HCEC 1CT (cell line): Measurements from ENCODE around the gene RSF1.

Source experiments
- DNase-seq: peaks from one replicate; pipeline ENCODE4 v3.0.0-alpha.2; 2017

Gene RSF1

DNA sequence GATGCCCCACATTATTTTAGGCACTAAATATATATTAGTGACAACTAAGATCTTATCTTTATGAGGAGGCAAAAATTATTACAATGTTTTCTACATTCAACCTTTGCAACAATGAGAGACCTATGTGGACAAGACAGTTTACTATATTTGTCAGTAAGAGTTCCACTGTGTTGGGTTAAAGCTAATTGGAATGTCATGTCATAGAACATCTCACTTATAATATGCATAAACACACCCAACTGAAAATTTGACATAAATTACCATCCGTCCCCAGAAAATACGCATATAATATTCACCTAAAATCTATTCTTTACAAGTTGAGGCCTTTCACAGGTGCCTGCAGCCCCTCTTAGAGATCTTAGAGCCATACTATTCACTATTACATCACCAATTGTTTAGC lies 84.0 kb downstream of the RSF1 start:
- no peak for DNase-seq

DNA sequence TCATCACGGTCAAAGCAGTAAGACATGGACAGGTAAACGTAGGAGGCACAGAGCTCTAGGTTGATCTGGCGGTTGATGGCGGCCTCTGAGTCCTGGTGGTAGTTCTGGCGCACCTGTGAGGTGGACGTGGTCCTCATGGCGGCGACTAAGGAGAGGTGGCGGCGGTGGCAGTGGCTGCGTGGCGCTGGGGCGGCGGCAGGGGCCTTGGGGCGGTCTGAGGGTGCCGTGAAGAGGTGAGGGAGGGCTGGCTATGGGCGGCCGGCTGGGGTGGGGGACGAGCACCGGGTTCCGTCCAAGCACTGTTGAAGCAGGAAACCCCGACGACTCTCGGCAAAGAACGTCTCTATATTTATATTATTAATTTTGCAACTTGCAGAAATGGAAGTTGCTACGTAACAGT lies 85.6 kb downstream of the RSF1 start:
- no peak for DNase-seq

DNA sequence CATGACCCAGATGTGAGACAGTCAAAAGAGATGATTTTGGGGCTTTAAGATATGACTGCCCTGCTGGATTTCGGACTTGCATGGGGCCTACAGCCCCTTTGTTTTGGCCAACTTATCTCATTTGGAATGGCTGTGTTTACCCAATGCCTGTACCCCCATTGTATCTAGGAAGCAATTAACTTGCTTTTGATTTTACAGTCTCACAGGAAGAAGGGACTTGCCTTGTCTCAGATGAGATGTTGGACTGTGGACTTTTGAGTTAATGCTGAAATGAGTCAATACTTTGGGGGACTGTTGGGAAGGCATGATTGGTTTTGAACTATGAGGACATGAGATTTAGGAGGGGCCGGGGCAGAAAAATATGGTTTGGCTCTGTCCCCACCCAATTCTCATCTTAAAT lies 88.4 kb downstream of the RSF1 start:
- no peak for DNase-seq

DNA sequence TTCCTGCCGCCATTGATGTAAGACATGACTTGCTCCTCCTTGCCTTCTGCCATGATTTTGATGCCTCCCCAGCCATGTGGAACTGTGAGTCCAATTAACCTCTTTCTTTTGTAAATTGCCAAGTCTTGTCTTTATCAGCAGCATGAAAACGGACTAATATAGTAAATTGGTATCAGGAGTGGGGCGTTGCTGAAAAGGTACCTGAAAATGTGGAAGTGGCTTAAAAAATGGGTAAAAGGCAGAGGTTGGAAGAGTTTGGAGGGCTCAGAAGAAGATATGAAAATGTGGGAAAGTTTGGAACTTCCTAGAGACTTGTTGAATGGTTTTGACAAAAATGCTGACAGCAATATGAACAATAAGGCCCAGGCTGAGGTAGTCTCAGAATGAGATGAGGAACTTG lies 89.7 kb downstream of the RSF1 start:
- no peak for DNase-seq

DNA sequence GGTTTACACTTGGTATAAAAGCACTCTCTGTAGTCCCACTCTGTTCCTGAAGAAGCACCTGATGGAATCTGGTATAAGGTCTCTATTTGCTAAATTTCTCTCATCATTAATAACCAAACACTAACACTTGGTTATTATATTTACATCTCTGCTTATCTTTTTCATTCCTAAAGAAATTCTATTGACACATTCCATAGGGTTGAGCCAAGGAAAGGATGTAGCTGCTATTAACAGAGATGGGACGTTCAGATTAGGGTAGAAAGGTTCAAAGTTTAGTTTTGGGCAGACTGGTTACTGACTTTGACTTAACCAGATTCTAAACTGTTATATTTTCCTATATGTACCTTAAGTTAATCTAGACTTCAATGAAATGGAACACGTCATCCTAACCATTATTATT lies 91.5 kb downstream of the RSF1 start:
- DNase-seq = no peak

DNA sequence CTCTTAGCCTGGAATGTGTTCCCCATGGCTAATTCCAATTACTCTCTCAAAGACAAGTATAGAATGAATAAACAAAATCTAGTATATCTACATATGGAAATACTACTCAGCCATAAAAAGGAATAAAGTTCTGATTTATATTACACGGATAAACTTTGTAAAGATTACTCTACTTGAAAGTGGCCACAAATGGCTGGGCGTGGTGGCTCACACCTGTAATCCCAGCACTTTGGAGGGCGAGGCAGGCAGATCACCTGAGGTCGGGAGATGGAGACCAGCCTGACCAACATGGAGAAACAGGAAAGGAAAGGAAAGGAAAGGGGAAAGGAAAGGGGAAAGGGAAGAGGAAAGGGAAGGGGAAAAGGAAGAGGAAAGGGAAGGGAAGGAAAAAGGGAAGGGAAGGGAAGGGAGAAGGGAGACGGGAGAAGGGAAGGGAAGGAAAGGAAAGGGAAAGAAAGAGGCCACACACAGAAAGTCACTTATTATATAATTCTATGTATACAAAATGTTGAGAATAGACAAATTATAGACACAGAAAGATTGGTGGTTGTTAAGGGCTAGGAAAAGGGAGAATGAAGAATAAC lies 92.2 kb downstream of the RSF1 start:
- DNase-seq = no peak

DNA sequence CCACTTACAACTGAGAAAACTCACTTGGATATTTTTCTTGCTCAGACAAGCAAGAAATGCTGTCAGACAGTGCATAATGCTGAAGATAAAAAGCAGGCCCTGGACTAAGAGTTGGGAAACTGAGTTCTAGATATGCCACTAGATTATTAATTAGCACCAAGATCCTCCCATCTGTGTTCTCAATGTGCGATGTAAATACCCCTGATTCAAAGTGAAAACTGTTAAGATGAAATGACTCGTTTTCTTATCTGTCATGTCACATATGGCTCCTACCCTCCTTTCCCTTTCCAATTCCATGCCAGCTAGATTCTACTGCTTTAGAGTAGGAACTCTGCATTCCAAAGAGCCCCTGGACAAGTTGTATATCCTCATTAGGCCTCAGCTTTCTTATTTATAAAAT lies 94.0 kb downstream of the RSF1 start:
- DNase-seq = no peak

DNA sequence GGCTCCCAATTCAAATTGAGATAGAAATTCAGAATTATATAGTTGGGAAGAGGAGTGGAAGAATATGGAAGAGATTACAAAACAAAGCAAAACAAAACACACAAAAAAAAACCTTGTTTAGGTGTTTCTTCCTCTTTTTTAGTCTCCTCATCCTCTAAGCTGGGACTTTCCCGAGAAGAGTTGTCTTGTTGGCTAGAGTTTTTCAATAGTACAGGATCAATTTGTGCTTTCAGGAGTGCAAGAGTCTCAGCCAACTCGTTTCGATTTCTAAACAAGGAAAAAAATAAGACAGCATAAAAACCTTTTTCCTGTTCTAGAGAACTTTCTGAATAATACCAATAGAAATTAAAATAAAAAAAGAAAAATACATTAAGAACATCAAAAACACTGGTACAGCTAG lies 95.1 kb downstream of the RSF1 start:
- no peak for DNase-seq

DNA sequence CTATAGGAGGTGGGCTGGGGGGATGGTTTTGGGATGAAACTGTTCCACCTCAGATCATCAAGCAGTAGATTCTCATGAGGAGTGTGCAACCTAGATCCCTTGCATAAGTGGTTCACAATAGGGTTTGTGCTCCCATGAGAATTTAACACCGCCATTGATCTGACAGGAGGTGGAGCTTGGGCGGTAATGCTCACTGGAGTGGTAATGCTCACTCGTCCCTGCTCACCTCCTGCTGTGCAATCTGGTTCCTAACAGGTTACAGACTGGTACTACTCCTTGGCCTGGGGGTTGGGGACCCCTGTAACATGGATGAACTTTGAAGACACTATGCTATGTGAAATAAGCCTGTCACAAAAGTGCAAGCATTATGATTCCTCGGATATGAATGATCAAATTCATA lies 95.9 kb downstream of the RSF1 start:
- no peak for DNase-seq

DNA sequence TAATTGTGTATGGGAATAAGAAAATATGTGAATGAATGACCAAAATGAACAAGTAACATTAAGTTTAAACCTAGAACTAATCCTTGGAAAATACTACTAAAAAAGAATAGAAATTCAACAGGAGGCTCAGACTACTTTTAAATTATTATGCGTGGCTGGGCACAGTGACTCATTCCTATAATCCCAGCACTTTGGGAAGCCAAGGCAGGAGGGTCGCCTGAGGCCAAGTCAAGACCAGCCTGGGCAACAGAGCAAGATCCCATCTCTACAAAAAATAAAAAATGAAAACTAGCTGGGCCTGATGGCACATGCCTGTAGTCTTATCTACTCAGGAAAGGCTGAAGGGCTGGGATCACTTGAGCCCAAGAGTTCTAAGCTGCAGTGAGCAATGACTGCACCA lies 97.5 kb downstream of the RSF1 start:
- no peak for DNase-seq

DNA sequence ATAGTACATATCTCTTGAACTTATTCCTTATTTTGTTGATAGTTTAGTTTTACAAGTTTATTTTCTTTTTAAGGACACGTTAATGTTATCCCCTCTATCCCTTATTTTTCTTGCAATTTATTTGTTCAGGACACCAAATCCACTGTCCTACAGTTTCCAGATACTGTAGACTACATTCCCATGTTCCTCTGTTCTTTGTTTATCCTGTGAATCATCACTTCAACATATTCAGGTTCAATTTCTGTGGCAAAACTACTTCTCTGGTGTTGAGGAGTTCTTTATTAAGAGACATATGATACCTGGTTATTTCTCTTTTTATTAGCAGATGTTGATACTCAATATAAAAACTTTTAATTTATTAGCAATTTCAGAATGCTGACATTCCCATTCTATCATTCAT lies 110.2 kb downstream of the RSF1 start:
- peak; percentile 23 for DNase-seq

DNA sequence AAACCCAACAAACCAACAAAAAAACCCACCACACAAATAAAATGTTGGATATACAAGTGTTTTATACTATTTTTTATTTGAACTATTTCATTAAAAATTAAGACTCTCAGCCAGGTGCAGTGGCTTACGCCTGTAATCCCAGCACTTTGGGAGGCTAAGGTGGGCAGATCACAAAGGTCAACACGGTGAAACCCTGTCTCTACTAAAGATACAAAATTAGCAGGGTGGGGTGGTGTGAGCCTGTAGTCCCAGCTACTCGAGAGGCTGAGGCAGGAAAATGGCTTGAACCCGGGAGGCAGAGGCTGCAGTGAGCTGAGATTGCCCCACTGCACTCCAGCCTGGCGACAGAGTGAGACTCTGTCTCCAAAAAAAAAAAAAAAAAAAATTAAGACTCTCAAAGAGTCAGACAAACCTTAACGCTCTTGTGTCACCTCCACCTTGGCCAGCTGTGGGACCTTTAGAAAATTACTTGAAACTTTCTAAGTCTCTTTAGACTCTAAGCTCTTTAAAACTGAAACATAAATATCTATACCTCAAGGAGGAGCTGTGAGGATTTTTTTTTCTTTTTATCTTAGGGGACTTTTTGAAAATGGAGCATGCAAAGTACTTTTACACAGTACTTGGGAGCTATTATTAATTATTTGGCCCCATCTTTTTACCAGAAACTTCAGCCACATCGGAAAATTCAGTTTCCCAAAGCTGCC lies 114.5 kb downstream of the RSF1 start:
- no peak for DNase-seq

DNA sequence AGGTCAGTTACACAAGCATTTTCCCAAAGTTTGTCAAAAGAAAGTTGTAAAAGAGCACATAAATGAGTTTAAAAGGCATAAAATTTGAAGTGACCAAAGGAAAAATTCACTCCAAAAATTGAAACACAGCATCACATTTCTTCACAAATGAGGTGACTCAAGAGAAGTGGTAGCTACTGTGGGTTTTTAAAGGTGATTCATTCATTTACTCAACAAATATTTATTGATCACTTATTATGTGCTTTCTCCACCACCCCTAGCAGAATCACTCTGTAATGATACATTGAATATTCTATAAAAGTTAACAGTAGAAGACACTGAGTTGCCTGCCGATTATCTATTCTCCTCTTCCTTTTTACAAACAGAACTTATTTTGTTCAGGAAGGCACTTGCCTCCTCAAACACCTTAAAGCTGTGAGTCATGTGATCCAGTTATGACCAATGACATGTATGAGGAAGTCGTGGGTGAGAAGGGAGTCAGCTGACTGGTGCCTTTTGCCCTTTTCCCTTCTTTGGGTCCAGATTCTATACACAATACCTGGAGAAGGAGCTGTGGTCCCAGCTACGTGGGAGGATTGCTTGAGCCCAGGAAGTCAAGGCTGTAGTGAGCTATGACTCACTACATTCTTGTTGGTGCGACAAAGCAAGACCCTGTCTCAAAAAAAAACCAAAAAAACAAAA lies 115.2 kb downstream of the RSF1 start:
- peak; percentile 50 for DNase-seq

DNA sequence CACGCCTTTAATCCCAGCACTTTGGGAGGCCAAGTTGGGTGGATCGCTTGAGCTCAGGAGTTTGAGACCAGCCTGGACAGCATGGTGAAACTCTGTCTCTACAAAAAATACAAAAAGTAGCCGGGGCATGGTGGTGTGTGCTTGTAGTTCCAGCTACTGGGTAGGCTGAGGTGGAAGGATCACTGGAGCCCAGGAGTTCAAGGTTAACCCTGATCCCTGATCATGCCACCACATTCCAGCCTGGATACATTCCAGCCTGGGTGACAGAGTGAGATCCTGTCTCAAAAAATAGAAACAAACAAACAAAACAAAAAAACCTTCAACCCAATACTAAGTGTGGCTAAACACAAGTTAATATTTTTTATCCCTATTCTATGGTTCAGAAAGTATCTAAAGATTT lies 116.5 kb downstream of the RSF1 start:
- no peak for DNase-seq

DNA sequence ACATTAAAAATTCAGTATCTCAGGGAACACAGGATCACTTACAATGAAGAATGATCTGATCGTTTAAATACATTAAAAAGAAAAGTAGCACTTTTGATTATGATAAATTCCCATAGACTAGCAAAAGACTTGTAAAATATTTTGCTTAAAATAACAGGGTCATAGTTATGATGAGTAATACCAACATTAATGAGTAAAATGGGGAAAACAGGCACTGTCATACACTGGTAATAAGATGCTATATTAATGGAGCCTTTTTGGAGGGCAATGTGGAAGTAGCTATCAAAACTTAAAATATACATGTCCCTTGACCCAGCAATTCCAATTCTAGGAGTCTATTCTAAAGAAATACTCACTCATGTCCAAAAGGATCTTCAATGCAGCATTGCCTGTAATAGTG lies 121.1 kb downstream of the RSF1 start:
- peak; percentile 7 for DNase-seq

DNA sequence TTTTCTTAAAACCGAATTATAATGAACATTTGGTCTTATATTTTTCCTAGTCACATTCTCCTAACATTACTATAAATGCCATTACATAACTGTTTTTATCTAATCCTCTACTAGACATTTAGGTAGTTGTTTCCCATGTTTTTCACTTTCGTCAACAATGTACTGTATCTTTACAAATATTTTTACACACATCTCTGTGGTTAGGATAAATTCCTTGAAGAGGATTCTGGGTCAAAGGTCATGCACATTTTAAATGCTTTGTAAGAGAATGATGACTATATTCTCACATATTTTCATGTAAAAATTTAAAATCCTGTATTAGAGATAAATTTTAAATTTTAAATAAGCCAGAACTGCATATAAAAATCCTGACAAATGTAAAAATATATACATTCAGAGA lies 121.6 kb downstream of the RSF1 start:
- no peak for DNase-seq

DNA sequence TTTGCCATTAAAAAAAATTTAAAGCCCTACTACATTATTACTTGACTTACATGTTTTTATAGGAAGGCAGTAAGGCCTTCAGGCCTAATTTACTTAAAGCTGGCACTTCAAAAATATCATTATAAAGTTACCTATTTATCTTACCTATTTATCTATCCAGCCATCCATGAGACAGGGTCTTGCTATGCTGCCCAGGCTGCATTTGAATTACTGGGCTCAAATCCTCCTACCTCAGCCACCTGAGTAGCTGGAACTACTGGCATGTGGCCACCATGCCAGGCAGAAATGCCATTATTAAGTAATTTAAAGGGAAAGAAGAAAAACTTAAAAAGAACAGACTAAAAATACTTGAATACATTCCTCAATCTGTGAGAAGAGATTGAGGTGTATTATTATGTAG lies 122.7 kb downstream of the RSF1 start:
- DNase-seq = no peak

DNA sequence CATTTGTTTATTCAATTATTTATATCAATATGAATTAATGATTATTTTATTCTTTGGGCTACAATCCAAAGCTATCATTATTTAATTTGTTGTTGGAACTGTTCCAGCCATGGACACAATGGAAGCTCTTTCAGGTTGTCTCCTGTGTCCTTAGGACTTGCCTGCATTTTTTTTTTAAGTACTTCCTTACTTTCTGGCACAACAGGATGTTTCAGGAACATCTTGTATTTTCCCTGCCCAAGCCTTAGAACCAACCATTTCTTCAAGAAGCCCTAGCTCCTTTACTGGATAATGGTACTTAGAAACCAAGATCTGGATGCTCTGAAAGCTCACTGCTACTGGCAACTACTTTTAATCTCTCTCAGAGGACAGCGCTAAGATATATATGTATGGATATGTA lies 125.1 kb downstream of the RSF1 start:
- no peak for DNase-seq

DNA sequence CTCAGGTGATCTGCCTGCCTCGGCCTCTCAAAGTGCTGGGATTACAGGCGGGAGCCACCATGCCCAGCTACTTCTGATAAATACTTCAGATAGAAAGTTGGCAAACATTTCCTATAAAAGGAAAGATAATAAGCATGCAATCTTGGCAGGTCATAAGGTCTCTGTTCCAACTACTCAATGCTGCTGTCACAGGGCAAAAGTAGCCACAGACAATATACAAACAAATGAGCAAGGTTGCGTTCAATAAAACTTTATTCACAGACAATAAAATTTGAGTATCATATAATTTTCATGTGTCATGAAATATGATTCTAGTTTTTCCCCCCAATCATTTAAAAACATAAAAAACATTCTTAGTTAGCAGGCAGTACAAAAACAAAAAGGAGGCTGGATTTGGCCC lies 129.9 kb downstream of the RSF1 start:
- DNase-seq = no peak

DNA sequence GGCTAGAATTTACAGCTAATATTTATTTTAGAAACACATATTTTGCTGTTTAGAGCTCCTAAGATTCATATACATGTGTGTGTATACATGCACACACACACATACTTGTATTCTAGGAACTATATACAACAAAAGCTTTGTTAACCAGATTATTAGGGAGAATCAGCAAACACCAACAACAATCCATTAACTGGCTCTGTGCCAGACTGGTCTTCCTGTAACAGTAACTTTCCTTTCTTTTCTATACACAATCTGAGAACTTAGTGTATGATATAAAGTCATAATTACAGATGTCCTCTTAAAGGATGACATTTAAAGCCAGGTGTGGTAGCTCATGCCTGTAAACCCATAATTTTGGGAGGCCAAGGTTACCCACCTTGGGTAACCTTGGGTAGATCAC lies 133.4 kb downstream of the RSF1 start:
- DNase-seq = no peak

DNA sequence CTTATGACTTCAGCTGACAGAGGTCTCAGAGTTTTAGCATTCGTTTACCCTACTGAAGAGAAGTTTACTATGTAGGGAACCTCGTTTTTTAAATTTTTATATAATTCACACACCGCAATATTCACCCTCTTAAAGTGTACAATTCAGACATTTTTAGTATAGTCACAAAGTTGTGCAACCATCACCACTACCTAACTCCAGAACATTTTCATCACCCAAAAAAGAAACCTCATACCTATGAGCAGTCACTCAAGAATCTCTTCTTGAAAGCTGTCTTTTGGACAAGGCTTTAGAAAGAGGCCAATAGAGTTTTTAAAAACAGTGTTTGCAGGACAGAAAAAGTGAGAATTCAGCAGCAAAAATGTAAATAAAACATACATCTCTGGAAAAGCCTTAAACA lies 143.4 kb downstream of the RSF1 start:
- peak; percentile 38 for DNase-seq

DNA sequence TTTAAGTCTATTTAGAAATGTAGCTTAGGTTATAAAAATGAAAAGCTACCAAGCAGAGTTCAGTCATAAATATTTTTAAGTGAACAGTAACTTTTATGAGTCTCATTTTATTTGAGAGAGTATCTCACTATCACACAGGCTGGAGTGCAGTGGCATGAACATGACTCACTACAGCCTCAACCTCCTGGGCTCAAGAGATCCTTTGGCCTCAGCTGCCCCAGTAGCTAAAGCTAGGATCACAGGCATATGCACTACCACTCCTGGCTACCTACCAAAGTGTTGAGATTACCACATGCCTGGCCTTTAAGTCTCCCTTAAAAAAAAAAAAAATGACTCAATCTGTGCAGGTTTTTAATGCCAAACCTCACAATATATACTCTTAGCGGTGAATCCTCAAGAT lies 148.3 kb downstream of the RSF1 start:
- peak; percentile 97 for DNase-seq

DNA sequence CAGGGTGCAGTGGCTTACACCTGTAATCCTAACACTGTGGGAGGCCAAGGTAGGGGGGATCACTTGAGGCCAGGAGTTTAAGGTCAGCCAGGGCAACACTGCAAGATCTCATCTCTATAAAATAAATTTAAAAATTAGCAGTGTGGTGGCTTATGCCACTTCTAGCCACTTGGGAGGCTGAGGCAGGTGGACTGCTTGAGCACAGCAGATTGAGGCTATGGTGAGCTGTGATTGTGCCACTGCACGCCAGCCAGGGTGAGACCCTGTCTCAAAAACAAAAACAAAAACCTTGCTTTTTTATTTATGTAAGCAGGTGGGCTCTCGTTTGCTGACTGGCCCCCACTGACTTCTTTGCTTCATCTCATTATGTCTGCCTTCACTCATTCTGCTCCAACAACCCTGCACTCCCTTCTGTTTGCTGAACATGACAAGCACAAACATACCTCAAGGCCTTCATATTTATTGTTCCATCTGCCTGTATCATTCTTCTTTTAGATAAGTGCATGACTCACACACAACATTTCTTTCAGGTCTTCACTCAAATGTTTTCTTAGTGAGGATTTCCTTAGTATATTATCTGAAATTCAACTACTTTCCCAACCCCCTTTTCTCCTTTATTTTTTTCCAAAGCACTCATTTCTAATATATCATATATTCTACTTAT lies 150.5 kb downstream of the RSF1 start:
- DNase-seq = no peak

DNA sequence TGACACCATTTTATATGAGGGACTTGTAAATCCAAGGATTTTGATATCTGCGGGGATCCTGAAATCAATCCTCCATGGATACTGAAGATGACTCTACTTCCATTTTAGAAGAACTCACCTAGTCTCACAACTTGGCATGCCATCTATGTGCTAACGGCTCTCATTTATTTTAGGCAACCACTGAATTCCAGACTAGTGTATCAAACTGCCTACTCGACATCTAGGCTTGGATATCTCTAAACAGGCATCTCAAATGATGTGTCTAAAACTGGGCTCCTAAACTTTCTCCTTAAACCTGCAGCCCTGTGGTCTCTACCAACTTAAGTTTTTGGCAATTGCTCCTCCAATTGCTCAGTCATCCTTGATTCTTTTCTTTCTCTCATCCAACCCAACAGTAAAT lies 151.8 kb downstream of the RSF1 start:
- no peak for DNase-seq
